HCT116 (cell line): Measurements from ENCODE around the gene NEURL1. TPM values are rescaled to one million over a fixed set of nuclear protein-coding genes. Genes with fewer than 3 reads are reported as not detected.

Experiments used
- ATAC-seq: fragments of 200-7000 bp; cut with Tn5 transposase; 2 replicates; pipeline ENCODE4 v1.9.1; 2020; ENCODE audit warnings: mild to moderate bottlenecking, moderate library complexity
- BruUV-seq: library from RNA; stranded (reverse); fragments of 400-500 nt; replicated peaks from 2 replicates; lab custom pipeline; 2021; lab: Mats Ljungman, UMichigan
- CTCF ChIA-PET: fragments of 300-600 bp; sonication (Branson Sonifier 250); formaldehyde crosslinking; loops from one replicate; lab custom pipeline; 2021; ENCODE audit warnings: antibody characterized with exemption; lab: Charles Lee
- POLR2A ChIA-PET: fragments of 300-600, 350-600 bp; sonication (Branson Sonifier 250); formaldehyde crosslinking; loops from one replicate; lab custom pipeline; 2021; ENCODE audit warnings: antibody characterized with exemption; lab: Charles Lee
- RAD21 ChIA-PET, 2 experiments: fragments of 300-600 bp; sonication (Branson Sonifier 250); formaldehyde crosslinking; loops; one replicate each; lab custom pipeline; 2023; ENCODE audit warnings: low total read pairs in 2 of 2; ENCODE audit not compliant: uncharacterized antibody in 2 of 2, unreplicated experiment in 2 of 2, low non-redundant PET in 1 of 2; lab: Charles Lee
- DNase-seq: peaks from one replicate; pipeline ENCODE4 v3.0.0-alpha.2; 2010; ENCODE audit warnings: low read depth, low spot score
- H2AFZ ChIP-seq: fragments of 200-600 bp; shearing (Covaris generic), sonication (generic); 2 replicates; pipeline ENCODE4 v1.6.1; 2017; ENCODE audit warnings: low read depth, mixed run types, mixed read lengths, antibody characterized with exemption, low read length; ENCODE audit not compliant: poor library complexity, severe bottlenecking
- H3K27ac ChIP-seq: 2 replicates; pipeline ENCODE4 v1.5.1; 2012; ENCODE audit warnings: low read depth, low read length
- H3K27me3 ChIP-seq: fragments of 200-600 bp; sonication (generic); 2 replicates; pipeline ENCODE4 v1.6.1; 2016; ENCODE audit warnings: mixed run types, low read length, mixed read lengths; ENCODE audit not compliant: insufficient read depth
- H3K36me3 ChIP-seq, 2 experiments: fragments of 200-500 bp in 1 of 2; fragments of 200-600 bp in 1 of 2; sonication (Bioruptor generic) in 1 of 2; sonication (generic) in 1 of 2; 2 replicates each; pipeline versions ENCODE4 v1.5.1 to v1.6.1; 2014 to 2016; ENCODE audit warnings: low read length in 2 of 2, inconsistent platforms in 1 of 2, mixed read lengths in 1 of 2, mixed run types in 1 of 2; ENCODE audit not compliant: insufficient read depth in 2 of 2, control insufficient read depth in 1 of 2
- H3K4me1 ChIP-seq, 2 experiments: fragments of 200-600 bp in 1 of 2; sonication (generic) in 1 of 2; 2 replicates each; pipeline versions ENCODE4 v1.5.1 to v1.6.1; 2012 to 2017; ENCODE audit warnings: low read length in 2 of 2, inconsistent platforms in 1 of 2, mild to moderate bottlenecking in 1 of 2, mixed read lengths in 1 of 2, mixed run types in 1 of 2, moderate library complexity in 1 of 2; ENCODE audit not compliant: insufficient read depth in 2 of 2, control insufficient read depth in 1 of 2
- H3K4me2 ChIP-seq: fragments of 200-600 bp; sonication (generic); 2 replicates; pipeline ENCODE4 v1.6.1; 2017; ENCODE audit warnings: mixed run types, low read length, mixed read lengths
- H3K4me3 ChIP-seq, 2 experiments: fragments of 200-600 bp in 1 of 2; sonication (generic) in 1 of 2; replicated peaks in 1 of 2; 2 replicates each; pipeline ENCODE4 v1.5.1; 2011 to 2016; ENCODE audit warnings: low read length in 2 of 2, control low read depth in 1 of 2, low read depth in 1 of 2, mild to moderate bottlenecking in 1 of 2, mixed read lengths in 1 of 2, mixed run types in 1 of 2
- H3K79me2 ChIP-seq: fragments of 200-600 bp; sonication (generic); 2 replicates; pipeline ENCODE4 v1.6.1; 2017; ENCODE audit warnings: mild to moderate bottlenecking, mixed run types, low read length, moderate library complexity, mixed read lengths; ENCODE audit not compliant: insufficient read depth
- H3K9ac ChIP-seq: fragments of 200-600 bp; sonication (generic); 2 replicates; pipeline ENCODE4 v1.6.1; 2016; ENCODE audit warnings: low read length, mixed read lengths
- H3K9me2 ChIP-seq: fragments of 200-600 bp; sonication (generic), shearing (Covaris generic); 2 replicates; pipeline ENCODE4 v1.6.1; 2017; ENCODE audit warnings: mixed run types, mild to moderate bottlenecking, moderate library complexity; ENCODE audit not compliant: insufficient read depth
- H3K9me3 ChIP-seq, 2 experiments: fragments of 200-500 bp in 1 of 2; fragments of 200-600 bp in 1 of 2; sonication (Bioruptor generic) in 1 of 2; sonication (generic) in 1 of 2; 2 replicates each; pipeline ENCODE4 v1.6.1; 2014 to 2017; ENCODE audit warnings: low read length in 2 of 2, mixed read lengths in 2 of 2, inconsistent platforms in 1 of 2, low read depth in 1 of 2, mild to moderate bottlenecking in 1 of 2, mixed run types in 1 of 2, moderate library complexity in 1 of 2; ENCODE audit not compliant: control insufficient read depth in 1 of 2, insufficient read depth in 1 of 2
- H4K20me1 ChIP-seq: fragments of 200-600 bp; sonication (generic), shearing (Covaris generic); 2 replicates; pipeline ENCODE4 v1.6.1; 2017; ENCODE audit warnings: mixed run types, mild to moderate bottlenecking, moderate library complexity; ENCODE audit not compliant: insufficient read depth
- CBX3 ChIP-seq: IDR thresholded peaks from 2 replicates; pipeline ENCODE4 v1.6.1; 2012; ENCODE audit warnings: low read depth
- CTCF ChIP-seq, 3 experiments: fragments of 200-600 bp in 1 of 3; sonication (generic) in 1 of 3; IDR thresholded peaks in 2 of 3; conservative IDR thresholded peaks in 1 of 3; 2 replicates each; pipeline ENCODE4 v1.5.1; 2012 to 2017; ENCODE audit warnings: low read depth in 2 of 3, low read length in 2 of 3, antibody characterized with exemption in 1 of 3, borderline replicate concordance in 1 of 3, control low read depth in 1 of 3, mild to moderate bottlenecking in 1 of 3, mixed read lengths in 1 of 3, mixed run types in 1 of 3, moderate library complexity in 1 of 3; ENCODE audit not compliant: insufficient read depth in 1 of 3
- RAD21 ChIP-seq: IDR thresholded peaks from 2 replicates; pipeline ENCODE4 v1.6.1; 2012; ENCODE audit warnings: low read depth, mild to moderate bottlenecking
- SIN3A ChIP-seq: IDR thresholded peaks from 2 replicates; pipeline ENCODE4 v1.6.1; 2012; ENCODE audit warnings: low read depth
- SRF ChIP-seq: IDR thresholded peaks from 2 replicates; pipeline ENCODE4 v1.6.1; 2012; ENCODE audit warnings: low read depth
- YY1 ChIP-seq: IDR thresholded peaks from 2 replicates; pipeline ENCODE4 v1.6.1; 2011; ENCODE audit warnings: low read length, low read depth, moderate library complexity, mild to moderate bottlenecking; ENCODE audit not compliant: insufficient replicate concordance; ENCODE audit errors: extremely low read depth
- ZBTB33 ChIP-seq: IDR thresholded peaks from 2 replicates; pipeline ENCODE4 v1.6.1; 2011; ENCODE audit warnings: mild to moderate bottlenecking, low read length, moderate library complexity; ENCODE audit not compliant: insufficient replicate concordance; ENCODE audit errors: extremely low read depth
- ZFX ChIP-seq: fragments of 450-650 bp; IDR thresholded peaks from 2 replicates; pipeline ENCODE4 v1.6.1; 2017
- intact Hi-C: fragments of 100-400 bp; cut with micrococcal nuclease; formaldehyde crosslinking; loops from 2 replicates; pipeline ENCODE4 v1.10.0; 2022
- total RNA-seq: library from RNA; stranded (reverse); gene quantifications from one replicate; pipeline ENCODE4 v1.2.1, GENCODE V29; 2021; ENCODE audit not compliant: unreplicated experiment

NEURL1 gene
- total RNA-seq, 1 experiment from 2014 or later = 1.4 TPM

GRCh38 chr10:103564116-103564501 is 70.6 kb downstream of the NEURL1 start (continued):
- TF ChIP-seq ZBTB33 (no peak), SIN3A (no peak), CBX3 (no peak), SRF (no peak)

- DNase-seq = peak; percentile 42
- H3K4me3 ChIP-seq = no peak overlapping the region
- CTCF ChIA-PET = interaction anchor here (0.6 to 3.6 kb wide), 19 partner anchors 8 to 267 kb away, joined by 3 to 19 read pairs (median 4); no protein-coding TSS in a partner anchor
- peaks cover 4% of the 10 kb centered on the region; the same call in 1 of the 2 replicates for H3K27me3 ChIP-seq
- ATAC-seq = peak; percentile 97
- TF ChIP-seq CTCF (IDR thresholded peaks at IDR 0.05 in 2 of 3, conservative IDR thresholded peaks at IDR 0.05 in 1 of 3; ENCODE audit: borderline replicate concordance in 1 of 3, insufficient read depth in 1 of 3, low read depth in 2 of 3, low read length in 2 of 3) = peak; percentile 79 to 100 (median 99); a peak in 5 of 6 replicates
- TF ChIP-seq RAD21 = peak; percentile 91
- peak; percentile 21 for TF ChIP-seq YY1
- TF ChIP-seq ZFX = peak; percentile 12; the same call in 1 of the 2 replicates
- TF ChIP-seq SIN3A = no peak
- TF ChIP-seq, all 23 proteins: peak for 4
- H3K4me2 ChIP-seq = no peak overlapping the region
- no peaks in the 10 kb centered on the region for H3K9me2 ChIP-seq
- H2AFZ ChIP-seq = peak overlapping the region; percentile 83
- H3K36me3 ChIP-seq = no peaks in the 10 kb centered on the region
- ChIA-PET RAD21 (no interaction called here), POLR2A (interaction anchor here (1.1 kb wide), 1 partner anchor 10 kb away, joined by 3 read pairs; no protein-coding TSS in a partner anchor)
- no peak overlapping the region for H3K27ac ChIP-seq
- H4K20me1 ChIP-seq = no peaks in the 10 kb centered on the region
- intact Hi-C loops = loop anchor here (2.0 kb wide), 1 partner anchor 58 kb away; no protein-coding TSS in a partner anchor
- H3K79me2 ChIP-seq = no peaks in the 10 kb centered on the region
- no peaks in the 10 kb centered on the region for H3K9me3 ChIP-seq
- peaks cover 0 to 15% of the 10 kb centered on the region in 2 experiments; a peak in 1 of 4 replicates for H3K4me1 ChIP-seq
- BruUV-seq = no TSS peak
- no peak overlapping the region for H3K9ac ChIP-seq
Observed at GRCh38 chr10:103564776-103565520, 71.4 kb downstream of the NEURL1 start.
